ENCODE measurements around the gene TUBE1.

GRCh38 chr6:112066606-112067005, 20.7 kb downstream of the TUBE1 start:
- TF ChIP-seq CTCF (conservative IDR thresholded peaks at IDR 0.05; ENCODE audit: low read depth, low read length) (no peak), EZH2 (IDR thresholded peaks at IDR 0.05; ENCODE audit: borderline replicate concordance, low read depth, low read length, poor library complexity, severe bottlenecking) (no peak)
